ENCODE data around the gene YWHAE. TPM values are rescaled to one million over a fixed set of nuclear protein-coding genes. Genes with fewer than 3 reads are reported as not detected.
A peak's percentile ranks its signal among the peaks of the same experiment; 100 is the strongest.

YWHAE gene
- total RNA-seq, 1 experiment from 2014 or later = 1,282 TPM

DNA sequence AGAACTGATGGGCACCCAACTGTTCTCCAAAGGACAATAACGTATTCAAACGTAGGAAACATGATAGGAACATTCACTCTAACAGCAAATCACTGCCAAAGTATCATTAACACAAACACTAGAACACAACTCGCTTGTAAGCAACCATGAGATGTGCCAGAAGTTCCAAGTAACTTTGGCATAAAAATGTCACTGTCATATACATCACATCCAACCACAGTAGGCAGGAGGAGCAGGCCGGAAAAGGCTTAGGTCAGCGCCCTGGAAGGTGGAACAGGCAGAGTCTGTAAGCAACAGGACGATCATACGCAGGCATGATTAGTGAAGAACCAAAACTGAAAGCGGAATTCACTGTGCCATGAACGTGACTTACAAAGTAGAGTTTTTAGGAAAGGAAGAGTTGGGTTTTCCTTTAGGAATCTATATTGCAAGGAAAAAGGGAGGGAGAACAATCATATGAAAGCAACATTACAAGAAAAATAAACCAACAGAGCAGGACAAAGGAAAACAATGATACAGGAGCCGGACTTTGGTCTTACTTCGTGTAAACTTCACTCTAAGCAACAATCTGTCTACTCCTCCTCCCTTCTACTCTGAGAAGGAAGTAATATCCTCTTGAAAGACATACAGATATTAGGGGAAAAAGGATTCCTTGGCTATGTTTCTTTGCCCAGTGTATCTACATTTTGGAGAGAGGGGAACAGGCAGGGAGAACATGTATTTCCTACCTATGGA, 52.3 kb downstream of the YWHAE start:
- Histone ChIP-seq H3K56ac (ENCODE audit: insufficient read length, low read depth, low read length) (no peak overlapping the region), H4K5ac (ENCODE audit: insufficient read length, low read depth, low read length) (no peak overlapping the region), H2BK20ac (ENCODE audit: low read depth, low read length, poor library complexity, severe bottlenecking) (no peak overlapping the region), H3K23me2 (ENCODE audit: insufficient read length, low read depth, low read length, poor library complexity, severe bottlenecking) (no peaks in the 10 kb centered on the region), H4K8ac (replicated peaks; ENCODE audit: insufficient read length, low read depth, low read length) (no peak overlapping the region), H3K4ac (ENCODE audit: low read depth, low read length) (no peak overlapping the region), H3K27ac (ENCODE audit: insufficient read length, low read depth, low read length) (no peak overlapping the region), H2BK5ac (ENCODE audit: insufficient read length, low read length) (no peak overlapping the region), H3K18ac (ENCODE audit: insufficient read length, low read depth, low read length) (no peak overlapping the region), H3K79me1 (ENCODE audit: insufficient read depth, low read depth, low read length, poor library complexity, severe bottlenecking) (no peaks in the 10 kb centered on the region), H2BK120ac (ENCODE audit: low read depth, low read length, poor library complexity, severe bottlenecking) (no peak overlapping the region), H3T11ph (ENCODE audit: low read length) (no peak overlapping the region), H4K20me1 (ENCODE audit: control insufficient read depth, insufficient read depth, insufficient read length) (no peaks in the 10 kb centered on the region), H3K27me3 (ENCODE audit: insufficient read depth, low read length) (no peaks in the 10 kb centered on the region), H3K79me2 (ENCODE audit: insufficient read depth, low read length) (peaks cover 5% of the 10 kb centered on the region; the same call in 1 of the 2 replicates), H3K23ac (ENCODE audit: insufficient read length, low read depth, low read length) (no peak overlapping the region), H2AFZ (ENCODE audit: low read length) (no peak overlapping the region), H3K4me1 (ENCODE audit: insufficient read depth, low read length) (no peaks in the 10 kb centered on the region), H4K91ac (ENCODE audit: insufficient read length, low read depth, low read length) (no peak overlapping the region), H2BK15ac (ENCODE audit: low read depth, low read length) (no peak overlapping the region), H3K14ac (ENCODE audit: insufficient read depth, low read length) (no peak overlapping the region), H3K4me2 (ENCODE audit: insufficient read depth, insufficient read length, low read length) (no peak overlapping the region), H2AK5ac (ENCODE audit: insufficient read length, low read length) (no peak overlapping the region), H3K9ac (ENCODE audit: extremely low read depth, insufficient read length, low read length) (no peak overlapping the region), H3K9me3 (ENCODE audit: control insufficient read depth, low read depth, low read length) (no peaks in the 10 kb centered on the region), H2BK12ac (ENCODE audit: insufficient read length, low read depth, low read length) (no peak overlapping the region)
- no CpG with 5 or more reads among the region's 11 CpGs for WGBS (ENCODE audit: extremely low coverage, insufficient read length, low lambda C conversion rate)
- no peaks in the 10 kb centered on the region for H3K9me3 Mint-ChIP-seq
- peaks cover 28 to 31% of the 10 kb centered on the region in 2 experiments for H3K4me1 Mint-ChIP-seq
- peaks cover 57 to 87% (median 76%) of the 10 kb centered on the region in 3 experiments for H3K36me3 Mint-ChIP-seq (ENCODE audit: insufficient read depth in 1 of 3, low read depth in 3 of 3)
- peak overlapping the region in 1 of 3 experiments; percentile 85; a peak in 3 of 7 replicates for H3K27ac Mint-ChIP-seq
- TF ChIP-seq, protein P1, sequence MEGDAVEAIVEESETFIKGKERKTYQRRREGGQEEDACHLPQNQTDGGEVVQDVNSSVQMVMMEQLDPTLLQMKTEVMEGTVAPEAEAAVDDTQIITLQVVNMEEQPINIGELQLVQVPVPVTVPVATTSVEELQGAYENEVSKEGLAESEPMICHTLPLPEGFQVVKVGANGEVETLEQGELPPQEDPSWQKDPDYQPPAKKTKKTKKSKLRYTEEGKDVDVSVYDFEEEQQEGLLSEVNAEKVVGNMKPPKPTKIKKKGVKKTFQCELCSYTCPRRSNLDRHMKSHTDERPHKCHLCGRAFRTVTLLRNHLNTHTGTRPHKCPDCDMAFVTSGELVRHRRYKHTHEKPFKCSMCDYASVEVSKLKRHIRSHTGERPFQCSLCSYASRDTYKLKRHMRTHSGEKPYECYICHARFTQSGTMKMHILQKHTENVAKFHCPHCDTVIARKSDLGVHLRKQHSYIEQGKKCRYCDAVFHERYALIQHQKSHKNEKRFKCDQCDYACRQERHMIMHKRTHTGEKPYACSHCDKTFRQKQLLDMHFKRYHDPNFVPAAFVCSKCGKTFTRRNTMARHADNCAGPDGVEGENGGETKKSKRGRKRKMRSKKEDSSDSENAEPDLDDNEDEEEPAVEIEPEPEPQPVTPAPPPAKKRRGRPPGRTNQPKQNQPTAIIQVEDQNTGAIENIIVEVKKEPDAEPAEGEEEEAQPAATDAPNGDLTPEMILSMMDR (conservative IDR thresholded peaks at IDR 0.05) = no peak
- H3K4me3 Mint-ChIP-seq = no peak overlapping the region; a peak in 1 of 5 replicates
- DNase-seq = no peak
- no peaks in the 10 kb centered on the region for H3K27me3 Mint-ChIP-seq (ENCODE audit: low read depth)

Data from H9 (cell line).